Endothelial cell of umbilical vein (primary cell): ENCODE measurements around the gene AQP10. TPM values are rescaled to one million over a fixed set of nuclear protein-coding genes. Genes with fewer than 3 reads are reported as not detected.

Experiments used
- BruUV-seq: library from RNA; stranded (reverse); fragments of 400-500 nt; replicated peaks from 2 replicates; lab custom pipeline; 2021; lab: Mats Ljungman, UMichigan
- CTCF ChIA-PET: fragments of 300-600, 350-600 bp; sonication (Branson Sonifier 250); formaldehyde crosslinking; loops from one replicate; lab custom pipeline; 2021; ENCODE audit warnings: antibody characterized with exemption, inconsistent platforms; lab: Charles Lee
- POLR2A ChIA-PET: fragments of 300-600, 350-600 bp; sonication (Branson Sonifier 250); formaldehyde crosslinking; loops from one replicate; lab custom pipeline; 2021; ENCODE audit warnings: antibody characterized with exemption, inconsistent platforms; lab: Charles Lee
- DNase-seq: peaks from one replicate; pipeline ENCODE4 v3.0.0-alpha.2; 2011; ENCODE audit warnings: low read depth, low spot score
- FAIRE-seq: peaks from 2 replicates; lab custom pipeline; 2011; peaks lifted over from hg19 to GRCh38; lab: Jason Lieb, UNC
- H2AFZ ChIP-seq: 2 replicates; pipeline ENCODE4 v1.6.0; 2012; ENCODE audit warnings: low read depth, low read length, control low read depth, inconsistent platforms
- H3K27ac ChIP-seq: 2 replicates; pipeline ENCODE4 v1.5.1; 2011; ENCODE audit warnings: low read depth, mild to moderate bottlenecking, control low read depth, low read length, moderate library complexity; ENCODE audit not compliant: insufficient read depth
- H3K27me3 ChIP-seq, 2 experiments: 2 replicates each; pipeline versions ENCODE4 v1.6.0 to v1.6.1; 2011; ENCODE audit warnings: low read length in 2 of 2, mixed read lengths in 1 of 2; ENCODE audit not compliant: control insufficient read depth in 2 of 2, insufficient read depth in 2 of 2
- H3K36me3 ChIP-seq, 2 experiments: 2 replicates in 1 of 2; 3 replicates in 1 of 2; pipeline ENCODE4 v1.5.1; 2011; ENCODE audit warnings: low read length in 2 of 2, mild to moderate bottlenecking in 1 of 2, moderate library complexity in 1 of 2; ENCODE audit not compliant: control insufficient read depth in 2 of 2, insufficient read depth in 2 of 2; ENCODE audit errors: extremely low read depth in 1 of 2
- H3K4me1 ChIP-seq: 3 replicates; pipeline ENCODE4 v1.5.1; 2011; ENCODE audit warnings: mild to moderate bottlenecking, low read length; ENCODE audit not compliant: control insufficient read depth, insufficient read depth; ENCODE audit errors: extremely low read depth
- H3K4me2 ChIP-seq: 2 replicates; pipeline ENCODE4 v1.6.1; 2011; ENCODE audit warnings: low read length, control low read depth, mixed read lengths; ENCODE audit not compliant: insufficient read depth
- H3K4me3 ChIP-seq, 3 experiments: fragments of 200-600 bp in 1 of 3; sonication (generic), shearing (Covaris generic) in 1 of 3; replicated peaks in 1 of 3; 2 replicates each; pipeline ENCODE4 v1.5.1; 2011 to 2016; ENCODE audit warnings: control low read depth in 3 of 3, low read length in 3 of 3, mild to moderate bottlenecking in 2 of 3, inconsistent platforms in 1 of 3, low read depth in 1 of 3, moderate library complexity in 1 of 3; ENCODE audit not compliant: insufficient read depth in 1 of 3
- H3K79me2 ChIP-seq: 2 replicates; pipeline ENCODE4 v1.6.0; 2012; ENCODE audit warnings: low read length, inconsistent platforms; ENCODE audit not compliant: control insufficient read depth, insufficient read depth
- H3K9ac ChIP-seq: replicated peaks from 2 replicates; pipeline ENCODE3; 2011; ENCODE audit warnings: low read length, control low read depth; ENCODE audit not compliant: insufficient read depth; ENCODE audit errors: extremely low read depth
- H3K9me1 ChIP-seq: replicated peaks from 3 replicates; pipeline ENCODE4 v1.6.0; 2011; ENCODE audit warnings: mild to moderate bottlenecking, low read length; ENCODE audit not compliant: control insufficient read depth, insufficient read depth; ENCODE audit errors: extremely low read depth
- H3K9me3 ChIP-seq: replicated peaks from 2 replicates; pipeline ENCODE4 v1.5.1; 2012; ENCODE audit warnings: low read length, inconsistent platforms; ENCODE audit not compliant: control insufficient read depth, insufficient read depth
- H4K20me1 ChIP-seq: replicated peaks from 2 replicates; pipeline ENCODE3; 2011; ENCODE audit warnings: mild to moderate bottlenecking, low read length; ENCODE audit not compliant: control insufficient read depth, insufficient read depth; ENCODE audit errors: extremely low read depth
- CTCF ChIP-seq, 2 donors: IDR thresholded peaks; 1 replicate in 1 of 2; 2 replicates in 1 of 2; pipeline ENCODE4 v1.5.1; 2011; ENCODE audit warnings: low read length in 2 of 2, mild to moderate bottlenecking in 2 of 2, moderate library complexity in 2 of 2, control low read depth in 1 of 2, inconsistent platforms in 1 of 2, low read depth in 1 of 2; ENCODE audit not compliant: insufficient read depth in 1 of 2; ENCODE audit errors: extremely low read depth in 1 of 2
- EZH2 ChIP-seq: IDR thresholded peaks from 2 replicates; pipeline ENCODE4 v1.6.1; 2012; ENCODE audit warnings: borderline replicate concordance, low read depth, mild to moderate bottlenecking, moderate library complexity, low read length, inconsistent platforms; ENCODE audit not compliant: severe bottlenecking
- FOS ChIP-seq: IDR thresholded peaks from 2 replicates; pipeline ENCODE4 v1.6.1; 2011; ENCODE audit warnings: mild to moderate bottlenecking, low read length, moderate library complexity, borderline replicate concordance; ENCODE audit not compliant: insufficient read depth
- GATA2 ChIP-seq: IDR thresholded peaks from 2 replicates; pipeline ENCODE4 v1.7.0; 2011; ENCODE audit warnings: low read depth, mild to moderate bottlenecking, moderate library complexity, mixed read lengths, low read length; ENCODE audit not compliant: insufficient read length, insufficient read depth
- JUN ChIP-seq: IDR thresholded peaks from 2 replicates; pipeline ENCODE4 v1.6.1; 2011; ENCODE audit warnings: borderline replicate concordance, low read depth; ENCODE audit not compliant: insufficient read length, insufficient read depth
- MAX ChIP-seq: IDR thresholded peaks from 2 replicates; pipeline ENCODE4 v1.6.1; 2011; ENCODE audit not compliant: insufficient read depth, insufficient read length
- MYC ChIP-seq: IDR thresholded peaks from one replicate; pipeline ENCODE4 v1.6.1; 2011; ENCODE audit warnings: mild to moderate bottlenecking, low read depth, low read length
- POLR2A ChIP-seq: IDR thresholded peaks from 2 replicates; pipeline ENCODE4 v1.6.1; 2012; ENCODE audit warnings: low read depth, mild to moderate bottlenecking, control low read depth, low read length
- POLR2AphosphoS5 ChIP-seq: IDR thresholded peaks from 2 replicates; pipeline ENCODE4 v1.6.1; 2012; ENCODE audit warnings: low read depth, mild to moderate bottlenecking, control low read depth, low read length, moderate library complexity; ENCODE audit not compliant: insufficient read depth
- dilution Hi-C: fragments of 300-500 bp; cut with MboI; formaldehyde crosslinking; loops from one replicate; pipeline ENCODE4 v1.15.0; 2019; ENCODE audit warnings: low sequenced_read_pairs; ENCODE audit not compliant: extremely low pct_ligation_motif_present
- intact Hi-C: fragments of 100-400 bp; cut with micrococcal nuclease; formaldehyde crosslinking; loops from one replicate; pipeline ENCODE4 v1.10.0; 2022
- polyA plus RNA-seq, 4 experiments: library from polyadenylated mRNA; depleted of rRNA in 3 of 4; stranded (reverse) in 3 of 4; unstranded in 1 of 4; fragments of >200 nt; gene quantifications; 2 replicates each; pipeline versions ENCODE4 v1.2.1 to v1.2.3, GENCODE V29; 2011 to 2012; ENCODE audit warnings: missing spikeins in 1 of 4
- total RNA-seq: library from RNA; stranded (reverse); gene quantifications from 2 replicates; pipeline ENCODE4 v1.2.3, GENCODE V29; 2021

AQP10 gene
- total and polyA plus RNA-seq, 2 donors (not counting 3 experiments of a cell fraction or from before 2014, with no cell fraction given), result not detected

- TF ChIP-seq JUN, result no peak
- TF ChIP-seq MYC, result no peak
- TF ChIP-seq GATA2, result no peak
- no peak for TF ChIP-seq FOS
- no peak for TF ChIP-seq POLR2A
- TF ChIP-seq EZH2, result no peak
These were observed 32.2 kb upstream of the AQP10 start for GRCh38 chr1:154288661-154289060.

GRCh38 chr1:154290921-154291320 lies 30.0 kb upstream of the AQP10 start:
- FAIRE-seq (no peak), DNase-seq (no peak)
- no peak for TF ChIP-seq EZH2
- TF ChIP-seq GATA2, result no peak
- TF ChIP-seq MYC, result no peak
- no peak for TF ChIP-seq FOS
- no peak for TF ChIP-seq JUN
- TF ChIP-seq POLR2AphosphoS5, result no peak
- no peak for TF ChIP-seq POLR2A
- no peak for TF ChIP-seq CTCF (IDR thresholded peaks at IDR 0.05; ENCODE audit: extremely low read depth in 1 of 2, insufficient read depth in 1 of 2, low read depth in 1 of 2, low read length in 2 of 2)
- TF ChIP-seq MAX, result no peak
- dilution Hi-C loops, result no loop called here
- H3K36me3 ChIP-seq, result no peaks in the 10 kb centered on the region
- no peak overlapping the region for H2AFZ ChIP-seq
- H3K9ac ChIP-seq, result no peak overlapping the region
- peaks cover 2% of the 10 kb centered on the region for H3K9me3 ChIP-seq
- H3K27ac ChIP-seq, result no peak overlapping the region
- H3K4me3 ChIP-seq, result no peak overlapping the region
- no peaks in the 10 kb centered on the region for H4K20me1 ChIP-seq
- H3K79me2 ChIP-seq, result no peaks in the 10 kb centered on the region
- H3K9me1 ChIP-seq, result no peaks in the 10 kb centered on the region
- H3K4me1 ChIP-seq, result no peaks in the 10 kb centered on the region
- intact Hi-C loops, result no loop called here
- CTCF ChIA-PET, result interaction anchor here (1.2 kb wide), 1 partner anchor 44 kb away, joined by 3 read pairs; no protein-coding TSS in a partner anchor
- BruUV-seq, result no TSS peak
- peaks cover 0 to 4% of the 10 kb centered on the region in 2 experiments for H3K27me3 ChIP-seq
- H3K4me2 ChIP-seq, result no peak overlapping the region
- POLR2A ChIA-PET, result no interaction called here

More at GRCh38 chr1:154288661-154289060, 32.2 kb upstream of the AQP10 start:
- intact Hi-C loops (no loop called here), dilution Hi-C loops (no loop called here)
- Histone ChIP-seq H3K4me1 (no peaks in the 10 kb centered on the region), H3K36me3 (no peaks in the 10 kb centered on the region), H3K79me2 (no peaks in the 10 kb centered on the region), H2AFZ (no peak overlapping the region), H3K9me1 (no peaks in the 10 kb centered on the region), H4K20me1 (no peaks in the 10 kb centered on the region), H3K9ac (no peak overlapping the region), H3K27me3 (peaks cover 0 to 4% of the 10 kb centered on the region in 2 experiments), H3K4me2 (no peak overlapping the region), H3K9me3 (no peaks in the 10 kb centered on the region), H3K4me3 (no peak overlapping the region), H3K27ac (no peak overlapping the region)
- BruUV-seq, result no TSS peak
- DNase-seq (no peak), FAIRE-seq (no peak)
- ChIA-PET POLR2A (no interaction called here), CTCF (interaction anchor here (1.0 kb wide), 2 partner anchors 15 to 46 kb away, joined by 3 to 4 read pairs; no protein-coding TSS in a partner anchor)
